ENCODE results near the gene CFAP221.

Gene CFAP221

GRCh38 chr2:119523952-119524694, 20.1 kb upstream of the CFAP221 start, which contains the start of gene SCTR:
TSS of gene SCTR (minus strand) at chr2:119524483. CDS start at chr2:119524226, 257 bp downstream.
- no peak for TF ChIP-seq EZH2phosphoT487 (IDR thresholded peaks at IDR 0.05; ENCODE audit: borderline replicate concordance)
- no peaks in the 10 kb centered on the region for H3K9me3 ChIP-seq (ENCODE audit: insufficient read depth, low read depth, low read length)
- no peaks in the 10 kb centered on the region for H3K79me2 ChIP-seq (ENCODE audit: insufficient read depth, low read length)
- no peaks in the 10 kb centered on the region for H4K20me1 ChIP-seq (ENCODE audit: insufficient read depth, low read length, poor library complexity, severe bottlenecking)
- no peaks in the 10 kb centered on the region for H3K9me2 ChIP-seq (replicated peaks; ENCODE audit: low read depth, low read length)
- no peak within 1 kb of the TSS for H3K4me3 ChIP-seq (ENCODE audit: low read length, poor library complexity, severe bottlenecking)
- H3K36me3 ChIP-seq (ENCODE audit: insufficient read depth, low read length), result no peaks in the 10 kb centered on the region
- no peak within 1 kb of the TSS for H2AFZ ChIP-seq (ENCODE audit: low read length)
- H3K4me1 ChIP-seq (ENCODE audit: insufficient read depth, low read length, poor library complexity, severe bottlenecking), result no peaks in the 10 kb centered on the region
- H3F3A ChIP-seq (ENCODE audit: low read depth), result no peaks in the 10 kb centered on the region
- no peak within 1 kb of the TSS for H3K9ac ChIP-seq (ENCODE audit: low read depth, low read length, poor library complexity, severe bottlenecking)
- H3K27me3 ChIP-seq (ENCODE audit: insufficient read depth, low read length, poor library complexity, severe bottlenecking), result no peaks in the 10 kb centered on the region
- H3K4me2 ChIP-seq (ENCODE audit: low read depth, low read length, poor library complexity, severe bottlenecking), result no peak within 1 kb of the TSS

GRCh38 chr2:119525614-119526013, 18.6 kb upstream of the CFAP221 start:
- H3K36me3 ChIP-seq (ENCODE audit: insufficient read depth, low read length), result no peaks in the 10 kb centered on the region
- no peaks in the 10 kb centered on the region for H3K9me3 ChIP-seq (ENCODE audit: insufficient read depth, low read depth, low read length)
- no peaks in the 10 kb centered on the region for H3K79me2 ChIP-seq (ENCODE audit: insufficient read depth, low read length)
- no peak overlapping the region for H3K4me3 ChIP-seq (ENCODE audit: low read length, poor library complexity, severe bottlenecking)
- no peaks in the 10 kb centered on the region for H3K27me3 ChIP-seq (ENCODE audit: insufficient read depth, low read length, poor library complexity, severe bottlenecking)
- TF ChIP-seq EZH2phosphoT487 (IDR thresholded peaks at IDR 0.05; ENCODE audit: borderline replicate concordance), result no peak
- H3K9ac ChIP-seq (ENCODE audit: low read depth, low read length, poor library complexity, severe bottlenecking), result no peak overlapping the region
- no peak overlapping the region for H3K4me2 ChIP-seq (ENCODE audit: low read depth, low read length, poor library complexity, severe bottlenecking)
- no peaks in the 10 kb centered on the region for H3F3A ChIP-seq (ENCODE audit: low read depth)
- no peaks in the 10 kb centered on the region for H4K20me1 ChIP-seq (ENCODE audit: insufficient read depth, low read length, poor library complexity, severe bottlenecking)
- H2AFZ ChIP-seq (ENCODE audit: low read length), result no peak overlapping the region
- H3K9me2 ChIP-seq (replicated peaks; ENCODE audit: low read depth, low read length), result no peaks in the 10 kb centered on the region
- no peaks in the 10 kb centered on the region for H3K4me1 ChIP-seq (ENCODE audit: insufficient read depth, low read length, poor library complexity, severe bottlenecking)

GRCh38 chr2:119527999-119528398, 16.2 kb upstream of the CFAP221 start:
- H3K4me3 ChIP-seq (ENCODE audit: low read length, poor library complexity, severe bottlenecking), result no peak overlapping the region

GRCh38 chr2:119531292-119531691, 13.0 kb upstream of the CFAP221 start:
- no peaks in the 10 kb centered on the region for H3F3A ChIP-seq (ENCODE audit: low read depth)
- TF ChIP-seq EZH2phosphoT487 (IDR thresholded peaks at IDR 0.05; ENCODE audit: borderline replicate concordance) (no peak), CTCF (conservative IDR thresholded peaks at IDR 0.05; ENCODE audit: low read length) (peak; percentile 47)

More at GRCh38 chr2:119527999-119528398, 16.2 kb upstream of the CFAP221 start:
- TF ChIP-seq EZH2phosphoT487 (IDR thresholded peaks at IDR 0.05; ENCODE audit: borderline replicate concordance) (no peak), CTCF (conservative IDR thresholded peaks at IDR 0.05; ENCODE audit: low read length) (no peak)
- Histone ChIP-seq H4K20me1 (ENCODE audit: insufficient read depth, low read length, poor library complexity, severe bottlenecking) (no peaks in the 10 kb centered on the region), H3F3A (ENCODE audit: low read depth) (no peaks in the 10 kb centered on the region), H3K9ac (ENCODE audit: low read depth, low read length, poor library complexity, severe bottlenecking) (no peak overlapping the region), H3K9me3 (ENCODE audit: insufficient read depth, low read depth, low read length) (no peaks in the 10 kb centered on the region), H3K9me2 (replicated peaks; ENCODE audit: low read depth, low read length) (no peaks in the 10 kb centered on the region), H3K36me3 (ENCODE audit: insufficient read depth, low read length) (no peaks in the 10 kb centered on the region), H3K27me3 (ENCODE audit: insufficient read depth, low read length, poor library complexity, severe bottlenecking) (no peaks in the 10 kb centered on the region), H3K79me2 (ENCODE audit: insufficient read depth, low read length) (no peaks in the 10 kb centered on the region), H3K4me1 (ENCODE audit: insufficient read depth, low read length, poor library complexity, severe bottlenecking) (no peaks in the 10 kb centered on the region), H3K4me2 (ENCODE audit: low read depth, low read length, poor library complexity, severe bottlenecking) (no peak overlapping the region), H2AFZ (ENCODE audit: low read length) (no peak overlapping the region)

More at GRCh38 chr2:119531292-119531691, 13.0 kb upstream of the CFAP221 start:
- Histone ChIP-seq H3K9ac (ENCODE audit: low read depth, low read length, poor library complexity, severe bottlenecking) (no peak overlapping the region), H3K79me2 (ENCODE audit: insufficient read depth, low read length) (no peaks in the 10 kb centered on the region), H3K4me3 (ENCODE audit: low read length, poor library complexity, severe bottlenecking) (no peak overlapping the region), H3K4me2 (ENCODE audit: low read depth, low read length, poor library complexity, severe bottlenecking) (no peak overlapping the region), H3K9me3 (ENCODE audit: insufficient read depth, low read depth, low read length) (no peaks in the 10 kb centered on the region), H3K36me3 (ENCODE audit: insufficient read depth, low read length) (no peaks in the 10 kb centered on the region), H4K20me1 (ENCODE audit: insufficient read depth, low read length, poor library complexity, severe bottlenecking) (no peaks in the 10 kb centered on the region), H3K9me2 (replicated peaks; ENCODE audit: low read depth, low read length) (no peaks in the 10 kb centered on the region), H3K4me1 (ENCODE audit: insufficient read depth, low read length, poor library complexity, severe bottlenecking) (no peaks in the 10 kb centered on the region), H3K27me3 (ENCODE audit: insufficient read depth, low read length, poor library complexity, severe bottlenecking) (no peaks in the 10 kb centered on the region), H2AFZ (ENCODE audit: low read length) (no peak overlapping the region)
